NCI-H1436 (cell line): Measurements from ENCODE around the gene KCNK13.
"Not testable (repeated sequence)": the region's sequence is repeated elsewhere in the genome, so short reads cannot be mapped to it uniquely, and the experiment has no call there.

Experiments used
- DNase-seq: peaks from one replicate; lab custom pipeline; 2025; lab: John Stamatoyannopoulos, UW

The KCNK13 gene

GRCh38 chr14:90061685-90062126 is at the start of gene KCNK13:
Gene KCNK13 (plus strand): TSS chr14:90061994. CDS start chr14:90062206, 212 bp downstream.
- DNase-seq = no peak

- no peak for DNase-seq
Observed at GRCh38 chr14:90017371-90017770, 44.4 kb upstream of the KCNK13 start.

GRCh38 chr14:90019824-90020523 is 41.8 kb upstream of the KCNK13 start:
- DNase-seq = no peak

GRCh38 chr14:90023176-90023896 is 38.5 kb upstream of the KCNK13 start:
- no peak for DNase-seq

GRCh38 chr14:90024910-90025309 is 36.9 kb upstream of the KCNK13 start:
- DNase-seq = no peak

- not testable (repeated sequence) for DNase-seq
Observed at GRCh38 chr14:90026608-90027007, 35.2 kb upstream of the KCNK13 start.

GRCh38 chr14:90027842-90028241 is 34.0 kb upstream of the KCNK13 start:
- no peak for DNase-seq

GRCh38 chr14:90034156-90034555 is 27.6 kb upstream of the KCNK13 start:
- DNase-seq = no peak

- DNase-seq = no peak
Observed at GRCh38 chr14:90034835-90035525, 26.8 kb upstream of the KCNK13 start.

- no peak for DNase-seq
Observed at GRCh38 chr14:90039253-90040010, 22.4 kb upstream of the KCNK13 start.

GRCh38 chr14:90040411-90040810 is 21.4 kb upstream of the KCNK13 start:
- no peak for DNase-seq

GRCh38 chr14:90042496-90043252 is 19.1 kb upstream of the KCNK13 start:
- no peak for DNase-seq

- no peak for DNase-seq
Observed at GRCh38 chr14:90045616-90046015, 16.2 kb upstream of the KCNK13 start.

- no peak for DNase-seq
Observed at GRCh38 chr14:90049390-90049789, 12.4 kb upstream of the KCNK13 start.

GRCh38 chr14:90050271-90050670 is 11.5 kb upstream of the KCNK13 start:
- DNase-seq = no peak

- no peak for DNase-seq
Observed at GRCh38 chr14:90053044-90053443, 8.8 kb upstream of the KCNK13 start.

- no peak for DNase-seq
Observed at GRCh38 chr14:90054803-90055202, 7.0 kb upstream of the KCNK13 start.

GRCh38 chr14:90056826-90057225 is 5.0 kb upstream of the KCNK13 start:
- DNase-seq = no peak

GRCh38 chr14:90058876-90059458 is 2.8 kb upstream of the KCNK13 start:
- DNase-seq = no peak

GRCh38 chr14:90060312-90060964 is 1.4 kb upstream of the KCNK13 start:
- peak; percentile 57 for DNase-seq
